ENCODE measurements around the gene CACNA1B.

DNA sequence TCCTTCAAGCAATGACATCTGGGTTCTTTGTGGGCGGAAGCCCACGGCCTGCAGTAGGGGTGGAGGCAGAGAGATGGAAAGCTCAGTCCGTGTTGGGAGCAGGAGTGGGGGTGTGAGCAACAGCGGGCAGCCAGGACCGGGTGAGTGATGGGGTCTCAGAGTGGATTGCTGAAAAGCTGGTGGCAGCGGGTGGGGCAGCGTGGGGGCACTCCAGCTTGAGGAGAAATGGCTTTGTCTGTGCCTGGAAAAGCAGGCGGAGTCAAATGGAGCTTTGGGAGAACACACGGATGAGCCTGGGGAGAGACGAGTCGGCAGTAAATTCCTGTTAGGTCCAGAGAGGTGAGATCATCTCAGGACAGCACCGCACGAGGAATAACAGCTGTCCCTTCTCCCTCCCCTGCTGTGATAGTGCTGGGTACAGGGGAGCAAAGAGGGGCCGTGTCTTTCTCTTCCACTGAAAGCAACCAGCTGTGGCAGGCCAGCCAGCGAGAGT, 42.1 kb downstream of the CACNA1B start:
- TF ChIP-seq, protein P1, sequence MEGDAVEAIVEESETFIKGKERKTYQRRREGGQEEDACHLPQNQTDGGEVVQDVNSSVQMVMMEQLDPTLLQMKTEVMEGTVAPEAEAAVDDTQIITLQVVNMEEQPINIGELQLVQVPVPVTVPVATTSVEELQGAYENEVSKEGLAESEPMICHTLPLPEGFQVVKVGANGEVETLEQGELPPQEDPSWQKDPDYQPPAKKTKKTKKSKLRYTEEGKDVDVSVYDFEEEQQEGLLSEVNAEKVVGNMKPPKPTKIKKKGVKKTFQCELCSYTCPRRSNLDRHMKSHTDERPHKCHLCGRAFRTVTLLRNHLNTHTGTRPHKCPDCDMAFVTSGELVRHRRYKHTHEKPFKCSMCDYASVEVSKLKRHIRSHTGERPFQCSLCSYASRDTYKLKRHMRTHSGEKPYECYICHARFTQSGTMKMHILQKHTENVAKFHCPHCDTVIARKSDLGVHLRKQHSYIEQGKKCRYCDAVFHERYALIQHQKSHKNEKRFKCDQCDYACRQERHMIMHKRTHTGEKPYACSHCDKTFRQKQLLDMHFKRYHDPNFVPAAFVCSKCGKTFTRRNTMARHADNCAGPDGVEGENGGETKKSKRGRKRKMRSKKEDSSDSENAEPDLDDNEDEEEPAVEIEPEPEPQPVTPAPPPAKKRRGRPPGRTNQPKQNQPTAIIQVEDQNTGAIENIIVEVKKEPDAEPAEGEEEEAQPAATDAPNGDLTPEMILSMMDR (IDR thresholded peaks at IDR 0.05) = no peak
- TF ChIP-seq POLR2A (IDR thresholded peaks at IDR 0.05) = no peak
